Stimulated activated CD8-positive, alpha-beta memory T cell treated with anti-CD3 and anti-CD28 coated beads, Interleukin-7, amount 100 ng/mL, for 48 hours (primary cell): ENCODE measurements around the gene DCUN1D2.

Experiments used
- DNase-seq, 2 donors: peaks; one replicate each; pipeline ENCODE4 v3.0.0-alpha.2; 2020; ENCODE audit warnings: low read depth in 1 of 2; ENCODE audit errors: extremely low read depth in 1 of 2

The DCUN1D2 gene

GRCh38 chr13:113520571-113520970 is 30.1 kb upstream of the DCUN1D2 start:
- DNase-seq, result no peak

DNA sequence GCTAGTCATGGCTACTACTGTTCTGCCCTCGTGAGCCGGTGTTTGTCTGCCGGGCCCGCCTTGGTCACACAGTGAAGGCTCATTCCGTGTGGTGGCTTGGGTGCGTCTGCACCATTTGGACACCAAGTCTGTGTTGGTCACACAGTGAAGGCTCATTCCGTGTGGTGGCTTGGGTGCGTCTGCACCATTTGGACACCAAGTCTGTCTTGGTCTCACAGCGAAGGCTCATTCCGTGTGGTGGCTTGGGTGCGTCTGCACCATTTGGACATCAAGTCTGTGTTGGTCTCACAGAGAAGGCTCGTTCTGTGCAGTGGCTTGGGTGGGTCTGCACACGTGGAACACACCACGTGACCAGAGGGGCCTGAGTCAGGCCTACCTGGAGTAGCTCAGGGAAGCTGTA is 29.0 kb upstream of the DCUN1D2 start:
- no peak for DNase-seq

GRCh38 chr13:113518076-113518803 is 27.7 kb upstream of the DCUN1D2 start:
- no peak for DNase-seq

- DNase-seq, result no peak
Measured at GRCh38 chr13:113514847-113515246, 24.3 kb upstream of the DCUN1D2 start.

- no peak for DNase-seq
Measured at GRCh38 chr13:113513761-113514160, 23.2 kb upstream of the DCUN1D2 start.

DNA sequence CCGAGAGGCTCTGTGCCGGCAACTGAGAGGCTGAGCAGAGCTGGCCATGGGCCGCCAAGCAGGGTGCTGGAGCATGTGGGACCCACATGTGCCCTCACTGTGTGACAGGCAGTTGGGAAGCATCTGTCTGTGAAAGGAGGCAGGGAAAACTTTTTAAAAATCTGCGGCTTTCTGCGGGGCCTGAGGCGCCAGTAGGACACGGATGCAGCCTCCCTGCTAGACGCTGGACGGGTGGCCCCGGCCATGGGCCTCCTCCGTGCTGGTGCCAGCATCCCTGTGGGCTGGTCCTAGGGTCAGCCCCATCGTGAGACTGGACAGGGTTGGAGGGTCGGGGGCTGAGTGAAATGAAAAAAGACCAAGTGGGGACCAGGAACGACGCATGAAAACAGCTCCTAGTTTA is 20.9 kb upstream of the DCUN1D2 start:
- no peak for DNase-seq

DNA sequence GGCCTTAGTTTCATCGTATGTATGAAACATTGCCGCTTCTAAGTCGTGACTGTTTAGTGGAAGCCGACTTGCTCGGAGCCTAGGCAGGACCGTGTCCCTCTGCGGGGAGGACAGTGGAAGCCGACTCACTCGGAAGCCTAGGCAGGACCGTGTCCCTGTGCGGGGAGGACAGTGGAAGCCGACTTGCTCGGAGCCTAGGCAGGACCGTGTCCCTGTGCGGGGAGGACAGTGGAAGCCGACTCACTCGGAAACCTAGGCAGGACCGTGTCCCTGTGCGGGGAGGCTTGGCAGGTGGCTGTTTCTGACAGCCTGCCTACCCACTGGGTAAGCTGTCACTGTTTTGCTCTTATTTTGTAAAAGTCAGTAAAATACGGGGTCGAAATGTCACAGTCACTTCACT is 20.4 kb upstream of the DCUN1D2 start:
- no peak for DNase-seq

DNA sequence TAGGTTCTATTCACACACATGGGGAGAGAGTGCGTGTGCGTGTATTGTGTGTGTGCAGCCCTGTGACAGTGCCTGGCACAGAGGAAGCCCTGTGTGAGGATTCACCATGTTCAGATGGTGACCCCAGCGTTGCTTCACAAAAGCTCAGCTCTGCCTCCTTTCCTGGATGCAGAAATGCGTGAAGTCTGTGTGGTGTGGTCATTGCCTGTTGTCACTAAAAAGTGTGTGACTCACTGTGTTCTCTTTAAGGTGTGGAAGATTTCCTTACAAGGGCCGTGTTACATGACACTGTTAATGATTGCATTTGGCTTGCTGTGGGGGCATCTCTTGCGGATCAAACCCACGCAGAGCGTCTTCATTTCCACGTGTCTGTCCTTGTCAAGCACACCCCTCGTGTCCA is 19.5 kb upstream of the DCUN1D2 start:
- DNase-seq, result no peak

DNA sequence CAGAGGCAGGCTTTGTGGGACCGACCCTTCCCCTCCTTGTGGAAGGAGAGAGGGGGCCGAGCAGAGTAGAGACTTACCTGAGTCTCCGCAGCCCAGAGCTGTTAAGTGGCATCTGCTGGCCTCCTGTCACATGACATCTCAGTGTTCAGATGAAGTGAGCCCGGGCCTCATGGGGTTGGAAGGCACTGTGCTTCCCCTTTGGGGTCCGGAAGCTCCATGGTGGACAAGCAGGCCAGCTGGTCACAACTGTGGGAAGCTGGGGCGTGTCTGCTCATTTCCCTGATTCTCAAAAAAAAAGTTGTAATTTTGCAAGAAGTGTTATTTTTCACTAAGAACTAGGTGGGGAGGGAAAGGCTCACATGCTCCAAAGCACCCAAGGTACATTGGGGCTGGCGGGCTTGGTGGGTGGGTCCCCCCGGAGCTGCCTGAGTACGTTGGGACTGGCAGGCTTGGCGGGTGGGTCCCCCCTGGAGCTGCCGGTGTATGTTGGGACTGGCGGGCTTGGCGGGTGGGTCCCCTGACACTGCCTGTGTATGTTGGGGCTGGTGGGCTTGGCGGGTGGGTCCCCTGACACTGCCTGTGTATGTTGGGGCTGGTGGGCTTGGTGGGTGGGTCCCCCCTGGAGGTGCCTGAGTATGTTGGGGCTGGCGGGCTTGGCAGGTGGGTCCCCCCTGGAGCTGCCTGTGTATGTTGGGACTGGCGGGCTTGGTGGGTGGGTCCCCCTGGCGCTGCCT is 18.2 kb upstream of the DCUN1D2 start:
- no peak for DNase-seq

DNA sequence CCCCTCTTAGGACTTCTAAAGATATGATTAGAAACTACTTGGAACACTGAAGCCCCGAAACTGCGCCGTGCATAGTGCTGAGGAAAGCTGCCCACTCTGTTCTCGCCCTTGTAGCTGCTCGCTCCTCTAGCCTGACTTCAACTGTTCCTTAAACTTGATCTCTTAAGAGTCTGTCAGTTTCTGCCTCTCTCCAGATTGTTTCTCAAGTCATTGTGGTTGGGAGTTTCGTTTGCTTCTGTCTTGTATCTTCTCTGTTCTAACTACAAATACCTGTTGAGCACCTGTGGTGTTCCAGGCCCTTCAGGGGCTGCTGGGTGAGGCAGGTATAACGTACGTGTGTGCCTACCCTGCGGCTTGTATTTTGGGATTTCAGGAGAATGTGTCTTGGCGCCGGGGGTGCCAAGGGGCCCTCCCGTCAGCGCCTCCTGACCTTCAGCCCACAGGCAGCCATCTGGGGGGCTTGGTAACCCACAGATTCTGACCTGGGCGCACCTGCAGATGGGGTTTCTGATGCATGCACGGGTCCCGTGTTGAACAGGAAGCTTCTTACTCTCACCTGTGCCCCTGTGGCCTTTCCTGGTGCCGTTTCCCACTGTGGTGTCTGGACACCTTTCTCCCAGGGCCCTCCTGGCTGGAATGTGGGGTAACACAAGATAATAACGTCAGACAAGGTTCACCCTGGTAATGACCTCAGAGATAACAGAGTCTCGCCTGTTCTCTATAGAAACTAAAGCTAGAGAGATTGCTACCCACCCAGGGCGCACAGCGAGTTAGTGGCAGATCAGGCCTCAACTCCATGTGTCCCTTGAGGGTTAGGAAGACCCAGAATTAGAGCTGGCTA is 17.2 kb upstream of the DCUN1D2 start:
- no peak for DNase-seq

GRCh38 chr13:113506871-113507388 is 16.4 kb upstream of the DCUN1D2 start:
- no peak for DNase-seq

GRCh38 chr13:113506025-113506685 is 15.6 kb upstream of the DCUN1D2 start:
- DNase-seq, result no peak

GRCh38 chr13:113502686-113503085 is 12.2 kb upstream of the DCUN1D2 start:
- DNase-seq, result no peak

DNA sequence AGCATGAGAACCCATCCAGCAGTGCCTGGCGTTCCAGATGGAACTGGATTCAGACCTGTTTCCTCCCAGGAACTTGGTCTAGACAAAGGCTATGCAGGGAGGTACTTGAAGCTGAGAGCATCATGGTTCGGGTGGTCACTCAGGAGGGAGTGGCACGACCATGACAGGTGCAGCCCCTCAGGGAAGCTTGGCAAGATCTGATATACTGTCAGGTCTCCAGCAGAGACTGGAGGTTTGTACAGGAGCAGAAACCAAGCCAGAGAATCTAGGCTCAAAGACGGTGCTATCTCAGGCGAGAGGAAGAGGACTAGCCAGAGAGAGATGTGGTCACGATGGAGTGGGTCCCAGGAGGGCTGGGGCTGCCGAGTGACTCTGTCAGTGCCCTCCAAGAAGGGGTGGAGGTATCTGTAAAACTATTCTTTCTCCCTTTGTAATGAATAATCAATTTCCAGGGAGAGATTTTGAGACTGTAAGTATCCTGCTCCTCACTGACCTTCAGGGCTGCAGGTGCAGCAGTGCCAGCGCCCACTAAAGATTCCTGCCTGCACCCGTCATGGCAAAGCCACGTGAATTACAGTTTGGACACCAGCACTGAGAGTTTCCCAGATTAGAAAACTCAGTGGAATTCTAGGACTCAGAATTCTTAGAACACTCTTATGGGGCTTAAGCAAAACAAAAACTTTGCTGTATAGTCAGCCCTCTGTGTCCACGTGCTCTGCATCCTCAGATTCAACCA is 10.2 kb upstream of the DCUN1D2 start:
- no peak for DNase-seq

DNA sequence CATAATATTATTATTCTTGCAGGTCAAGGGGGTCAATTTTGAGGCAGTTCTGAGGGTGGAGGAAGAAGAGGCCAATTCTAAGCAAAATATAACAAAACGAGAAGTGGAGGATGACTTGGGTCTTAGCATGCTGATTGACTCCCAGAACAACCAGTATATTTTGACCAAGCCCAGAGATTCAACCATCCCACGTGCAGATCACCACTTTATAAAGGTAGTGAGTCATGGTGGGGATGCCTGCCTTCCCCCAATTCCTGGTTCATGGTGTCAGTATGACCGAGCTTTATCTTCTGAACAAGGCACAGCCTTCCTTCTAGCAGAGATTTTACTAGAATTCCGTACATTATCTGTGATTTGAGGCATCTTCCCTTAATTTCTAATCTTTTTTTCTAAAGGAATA is 9.4 kb upstream of the DCUN1D2 start:
- DNase-seq, result no peak

DNA sequence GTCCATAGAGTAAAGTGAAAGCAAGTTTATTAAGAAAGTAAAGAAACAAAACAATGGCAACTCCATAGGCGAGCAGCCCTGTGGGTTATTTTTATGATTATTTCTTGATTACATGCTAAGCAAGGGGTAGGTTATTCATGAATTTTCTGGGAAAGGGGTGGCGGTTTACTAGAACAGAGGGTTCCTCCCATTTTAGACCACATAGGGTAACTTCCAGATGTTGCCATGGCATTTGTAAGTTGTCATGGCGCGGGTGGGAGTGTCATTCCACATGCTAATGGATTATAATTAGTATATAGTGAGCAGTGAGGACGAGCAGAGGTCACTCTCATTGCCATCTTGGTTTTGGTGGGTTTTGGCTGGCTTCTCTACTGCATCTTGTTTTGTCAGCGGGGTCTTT is 8.4 kb upstream of the DCUN1D2 start:
- DNase-seq, result no peak

GRCh38 chr13:113497217-113497616 is 6.7 kb upstream of the DCUN1D2 start:
- DNase-seq, result no peak

GRCh38 chr13:113495494-113496210 is 5.1 kb upstream of the DCUN1D2 start:
- DNase-seq, result no peak

- DNase-seq, result no peak
Measured at GRCh38 chr13:113493315-113493951, 2.9 kb upstream of the DCUN1D2 start.
